Measurements from ENCODE around the gene ZCCHC24. TPM values are rescaled to one million over a fixed set of nuclear protein-coding genes. Genes with fewer than 3 reads are reported as not detected.
"Not testable (repeated sequence)": the region's sequence is repeated elsewhere in the genome, so short reads cannot be mapped to it uniquely, and the experiment has no call there.

Gene ZCCHC24
- total RNA-seq, 1 donor from 2014 or later = 31.8 TPM

GRCh38 chr10:79451046-79451699 lies 5.7 kb upstream of the ZCCHC24 start:
- Mint-ChIP-seq H3K4me3 (no peak overlapping the region), H3K9me3 (no peaks in the 10 kb centered on the region), H3K27me3 (ENCODE audit: low read depth) (peaks cover 19% of the 10 kb centered on the region), H3K27ac (no peak overlapping the region), H3K4me1 (peaks cover 29% of the 10 kb centered on the region), H3K36me3 (no peaks in the 10 kb centered on the region)
- DNase-seq (ENCODE audit: low spot score in 2 of 2, unreplicated experiment in 2 of 2) = no peak
- TF ChIP-seq CTCF (IDR thresholded peaks at IDR 0.05; ENCODE audit: unreplicated experiment) = no peak

DNA sequence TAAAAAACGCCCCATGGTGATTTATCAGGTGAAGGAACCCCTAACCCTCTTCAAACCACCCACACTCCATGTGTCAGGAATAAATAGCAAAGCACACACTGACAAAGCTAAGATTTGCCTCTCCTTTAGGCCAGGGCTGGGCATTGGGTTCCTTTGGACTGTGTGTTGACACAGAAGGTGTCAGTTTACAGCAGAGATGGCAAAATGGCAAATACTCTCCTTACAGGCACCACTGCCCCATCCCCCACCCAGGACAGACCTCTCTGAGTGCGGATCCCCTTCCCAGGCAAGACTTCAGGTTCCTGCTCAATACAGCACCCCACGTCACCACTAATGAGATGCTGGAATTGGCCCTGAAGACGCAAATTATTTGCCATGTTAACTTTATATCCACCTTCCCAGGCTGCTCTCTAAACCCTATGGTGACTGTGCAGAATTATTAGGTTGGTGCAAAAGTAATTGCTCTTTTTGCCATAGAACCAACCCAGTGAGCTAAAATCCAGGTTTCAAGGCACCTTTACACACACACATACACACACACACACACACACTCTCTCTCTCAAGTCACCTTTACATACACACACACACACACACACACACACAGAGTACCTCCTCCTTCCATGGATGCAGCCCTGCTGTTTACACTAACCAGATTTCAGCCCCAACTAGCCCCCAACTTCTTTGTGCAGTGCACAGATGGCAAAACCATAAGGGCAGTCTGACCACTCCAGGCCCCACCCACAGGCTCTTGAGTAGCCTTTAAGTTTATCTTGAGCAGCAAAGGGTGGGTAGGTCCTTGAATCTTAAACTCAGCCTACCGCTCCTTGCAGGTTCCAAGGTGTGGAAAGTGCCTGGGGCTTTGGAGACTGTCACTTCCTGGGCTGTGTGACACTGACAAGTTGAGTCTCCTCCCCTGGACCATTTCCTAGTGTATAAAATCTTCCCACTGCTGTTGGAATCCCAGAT lies 4.0 kb upstream of the ZCCHC24 start:
- peaks cover 13% of the 10 kb centered on the region for H3K27me3 Mint-ChIP-seq (ENCODE audit: low read depth)
- no peak overlapping the region for H3K4me3 Mint-ChIP-seq
- no peaks in the 10 kb centered on the region for H3K36me3 Mint-ChIP-seq
- peaks cover 34% of the 10 kb centered on the region for H3K4me1 Mint-ChIP-seq
- TF ChIP-seq CTCF (IDR thresholded peaks at IDR 0.05; ENCODE audit: unreplicated experiment) = no peak
- no peak overlapping the region for H3K27ac Mint-ChIP-seq
- no peak for DNase-seq (ENCODE audit: low spot score in 2 of 2, unreplicated experiment in 2 of 2)
- H3K9me3 Mint-ChIP-seq = no peaks in the 10 kb centered on the region

DNA sequence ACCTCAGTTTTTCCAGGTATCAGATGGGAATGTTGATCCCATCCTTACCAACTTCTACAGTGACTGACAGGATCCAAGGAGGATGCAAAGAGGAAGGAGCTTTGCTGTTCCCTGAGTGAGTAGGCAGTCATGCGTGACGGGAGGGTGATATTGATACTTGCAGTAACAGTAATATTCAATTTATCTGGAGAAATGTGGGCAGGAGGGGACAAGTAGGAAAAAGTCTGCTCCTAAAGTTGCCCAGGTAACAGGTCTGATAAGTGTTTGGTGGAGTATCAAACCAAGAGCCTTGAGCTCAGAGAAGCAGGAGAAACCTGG lies 3.3 kb upstream of the ZCCHC24 start:
- Mint-ChIP-seq H3K27me3 (ENCODE audit: low read depth) (peaks cover 7% of the 10 kb centered on the region), H3K9me3 (no peaks in the 10 kb centered on the region), H3K36me3 (no peaks in the 10 kb centered on the region), H3K4me1 (peaks cover 39% of the 10 kb centered on the region), H3K4me3 (no peak overlapping the region), H3K27ac (no peak overlapping the region)
- DNase-seq (ENCODE audit: low spot score in 2 of 2, unreplicated experiment in 2 of 2) = no peak
- no peak for TF ChIP-seq CTCF (IDR thresholded peaks at IDR 0.05; ENCODE audit: unreplicated experiment)

- H3K27me3 Mint-ChIP-seq (ENCODE audit: low read depth) = peaks cover 6% of the 10 kb centered on the region
- DNase-seq (ENCODE audit: low spot score in 2 of 2, unreplicated experiment in 2 of 2) = no peak
- peaks cover 43% of the 10 kb centered on the region for H3K4me1 Mint-ChIP-seq
- H3K4me3 Mint-ChIP-seq = no peak overlapping the region
- no peaks in the 10 kb centered on the region for H3K9me3 Mint-ChIP-seq
- no peak for TF ChIP-seq CTCF (IDR thresholded peaks at IDR 0.05; ENCODE audit: unreplicated experiment)
- H3K27ac Mint-ChIP-seq = no peak overlapping the region
- H3K36me3 Mint-ChIP-seq = no peaks in the 10 kb centered on the region
These were observed 2.7 kb upstream of the ZCCHC24 start for GRCh38 chr10:79447911-79448731.

- Mint-ChIP-seq H3K27ac (peak overlapping the region; percentile 82), H3K4me1 (peaks cover 46% of the 10 kb centered on the region), H3K4me3 (peak overlapping the region; percentile 71)
- DNase-seq (ENCODE audit: low spot score in 2 of 2, unreplicated experiment in 2 of 2); H3K36me3 Mint-ChIP-seq; H3K9me3 Mint-ChIP-seq; H3K27me3 Mint-ChIP-seq (ENCODE audit: low read depth): not testable (repeated sequence)
These were observed 1.8 kb upstream of the ZCCHC24 start for GRCh38 chr10:79447249-79447648.
